ENCODE results near the gene RAB7B.
A peak's percentile ranks its signal among the peaks of the same experiment; 100 is the strongest.

The RAB7B gene

GRCh38 chr1:206012086-206012859, 9.1 kb upstream of the RAB7B start:
- no peak for DNase-seq
- H3K79me1 ChIP-seq (ENCODE audit: low read length) = no peaks in the 10 kb centered on the region
- H3K9ac ChIP-seq (ENCODE audit: low read length) = no peak overlapping the region
- H3K79me2 ChIP-seq (ENCODE audit: control insufficient read depth, insufficient read depth, low read length) = no peaks in the 10 kb centered on the region
- H2AK5ac ChIP-seq (ENCODE audit: low read length) = no peak overlapping the region
- no peak overlapping the region for H3K4ac ChIP-seq (ENCODE audit: low read depth, low read length)
- H3K18ac ChIP-seq (ENCODE audit: low read length) = no peak overlapping the region
- no peak overlapping the region for H3K27ac ChIP-seq (ENCODE audit: low read depth, low read length)
- no peak overlapping the region for H2BK120ac ChIP-seq (ENCODE audit: low read depth, low read length)
- no peak overlapping the region for H3K4me3 ChIP-seq (ENCODE audit: low read length)
- no peak overlapping the region for H2BK5ac ChIP-seq (ENCODE audit: low read length)
- H3K23ac ChIP-seq (ENCODE audit: low read length) = no peak overlapping the region
- no peaks in the 10 kb centered on the region for H3K36me3 ChIP-seq (ENCODE audit: control insufficient read depth, insufficient read depth, low read length)
- WGBS (ENCODE audit: extremely low coverage, insufficient coverage, low lambda C conversion rate) = no CpG with 5 or more reads among the region's 17 CpGs
- H2BK15ac ChIP-seq (replicated peaks; ENCODE audit: low read depth) = no peak overlapping the region
- no peaks in the 10 kb centered on the region for H3K4me1 ChIP-seq (ENCODE audit: control insufficient read depth, low read depth, low read length)
- H3K56ac ChIP-seq (ENCODE audit: low read length) = no peak overlapping the region
- H4K8ac ChIP-seq (ENCODE audit: low read depth, low read length) = no peak overlapping the region
- no peak overlapping the region for H3K4me2 ChIP-seq (ENCODE audit: low read length)
- no peak overlapping the region for H4K5ac ChIP-seq (ENCODE audit: low read length)
- no peaks in the 10 kb centered on the region for H3K27me3 ChIP-seq (ENCODE audit: insufficient read depth, low read length, poor library complexity)

GRCh38 chr1:206011057-206011456, 7.9 kb upstream of the RAB7B start:
- Histone ChIP-seq H2BK5ac (ENCODE audit: low read length) (no peak overlapping the region), H3K9ac (ENCODE audit: low read length) (no peak overlapping the region), H2BK120ac (ENCODE audit: low read depth, low read length) (no peak overlapping the region), H3K23ac (ENCODE audit: low read length) (no peak overlapping the region), H3K4me2 (ENCODE audit: low read length) (no peak overlapping the region), H3K18ac (ENCODE audit: low read length) (no peak overlapping the region), H3K4me1 (ENCODE audit: control insufficient read depth, low read depth, low read length) (no peaks in the 10 kb centered on the region), H3K4ac (ENCODE audit: low read depth, low read length) (no peak overlapping the region), H2AK5ac (ENCODE audit: low read length) (no peak overlapping the region), H3K27ac (ENCODE audit: low read depth, low read length) (no peak overlapping the region), H3K79me1 (ENCODE audit: low read length) (no peaks in the 10 kb centered on the region), H3K27me3 (ENCODE audit: insufficient read depth, low read length, poor library complexity) (no peaks in the 10 kb centered on the region), H4K8ac (ENCODE audit: low read depth, low read length) (no peak overlapping the region), H2BK15ac (replicated peaks; ENCODE audit: low read depth) (no peak overlapping the region), H3K56ac (ENCODE audit: low read length) (no peak overlapping the region), H4K5ac (ENCODE audit: low read length) (no peak overlapping the region), H3K4me3 (ENCODE audit: low read length) (no peak overlapping the region), H3K36me3 (ENCODE audit: control insufficient read depth, insufficient read depth, low read length) (no peaks in the 10 kb centered on the region), H3K79me2 (ENCODE audit: control insufficient read depth, insufficient read depth, low read length) (no peaks in the 10 kb centered on the region)
- WGBS (ENCODE audit: extremely low coverage, insufficient coverage, low lambda C conversion rate) = no CpG with 5 or more reads among the region's 8 CpGs
- no peak for DNase-seq

- peak overlapping the region; percentile 37 for H3K23ac ChIP-seq (ENCODE audit: low read length)
- H3K4me1 ChIP-seq (ENCODE audit: control insufficient read depth, low read depth, low read length) = no peaks in the 10 kb centered on the region
- H3K36me3 ChIP-seq (ENCODE audit: control insufficient read depth, insufficient read depth, low read length) = no peaks in the 10 kb centered on the region
- no peak overlapping the region for H3K4ac ChIP-seq (ENCODE audit: low read depth, low read length)
- H4K5ac ChIP-seq (ENCODE audit: low read length) = no peak overlapping the region
- no peak overlapping the region for H3K56ac ChIP-seq (ENCODE audit: low read length)
- no CpG with 5 or more reads among the region's 5 CpGs for WGBS (ENCODE audit: extremely low coverage, insufficient coverage, low lambda C conversion rate)
- no peak overlapping the region for H2BK5ac ChIP-seq (ENCODE audit: low read length)
- H3K4me3 ChIP-seq (ENCODE audit: low read length) = no peak overlapping the region
- H2BK15ac ChIP-seq (replicated peaks; ENCODE audit: low read depth) = no peak overlapping the region
- H4K8ac ChIP-seq (ENCODE audit: low read depth, low read length) = no peak overlapping the region
- no peak overlapping the region for H3K4me2 ChIP-seq (ENCODE audit: low read length)
- no peak overlapping the region for H2BK120ac ChIP-seq (ENCODE audit: low read depth, low read length)
- no peak overlapping the region for H3K9ac ChIP-seq (ENCODE audit: low read length)
- H2AK5ac ChIP-seq (ENCODE audit: low read length) = no peak overlapping the region
- no peaks in the 10 kb centered on the region for H3K79me1 ChIP-seq (ENCODE audit: low read length)
- no peaks in the 10 kb centered on the region for H3K79me2 ChIP-seq (ENCODE audit: control insufficient read depth, insufficient read depth, low read length)
- H3K18ac ChIP-seq (ENCODE audit: low read length) = no peak overlapping the region
- H3K27ac ChIP-seq (ENCODE audit: low read depth, low read length) = no peak overlapping the region
- no peaks in the 10 kb centered on the region for H3K27me3 ChIP-seq (ENCODE audit: insufficient read depth, low read length, poor library complexity)
- DNase-seq = no peak
These were observed 6.9 kb upstream of the RAB7B start for GRCh38 chr1:206010060-206010459.

- Histone ChIP-seq H3K56ac (ENCODE audit: low read length) (no peak overlapping the region), H4K5ac (ENCODE audit: low read length) (no peak overlapping the region), H3K27me3 (ENCODE audit: insufficient read depth, low read length, poor library complexity) (no peaks in the 10 kb centered on the region), H3K18ac (ENCODE audit: low read length) (no peak overlapping the region), H3K9ac (ENCODE audit: low read length) (no peak overlapping the region), H2BK5ac (ENCODE audit: low read length) (no peak overlapping the region), H2BK15ac (replicated peaks; ENCODE audit: low read depth) (no peak overlapping the region), H3K4ac (ENCODE audit: low read depth, low read length) (no peak overlapping the region), H2BK120ac (ENCODE audit: low read depth, low read length) (no peak overlapping the region), H4K8ac (ENCODE audit: low read depth, low read length) (no peak overlapping the region), H3K79me2 (ENCODE audit: control insufficient read depth, insufficient read depth, low read length) (no peaks in the 10 kb centered on the region), H3K23ac (ENCODE audit: low read length) (no peak overlapping the region), H3K4me3 (ENCODE audit: low read length) (no peak overlapping the region), H3K36me3 (ENCODE audit: control insufficient read depth, insufficient read depth, low read length) (no peaks in the 10 kb centered on the region), H3K4me2 (ENCODE audit: low read length) (no peak overlapping the region), H3K79me1 (ENCODE audit: low read length) (no peaks in the 10 kb centered on the region), H3K4me1 (ENCODE audit: control insufficient read depth, low read depth, low read length) (no peaks in the 10 kb centered on the region), H2AK5ac (ENCODE audit: low read length) (no peak overlapping the region), H3K27ac (ENCODE audit: low read depth, low read length) (no peak overlapping the region)
- no CpG with 5 or more reads among the region's 4 CpGs for WGBS (ENCODE audit: extremely low coverage, insufficient coverage, low lambda C conversion rate)
- DNase-seq = no peak
These were observed 3.8 kb upstream of the RAB7B start for GRCh38 chr1:206006946-206007345.

GRCh38 chr1:206005778-206006180, 2.6 kb upstream of the RAB7B start:
- Histone ChIP-seq H2BK120ac (ENCODE audit: low read depth, low read length) (no peak overlapping the region), H3K4me3 (ENCODE audit: low read length) (no peak overlapping the region), H3K79me1 (ENCODE audit: low read length) (no peaks in the 10 kb centered on the region), H2BK5ac (ENCODE audit: low read length) (no peak overlapping the region), H2BK15ac (replicated peaks; ENCODE audit: low read depth) (no peak overlapping the region), H3K18ac (ENCODE audit: low read length) (no peak overlapping the region), H3K27ac (ENCODE audit: low read depth, low read length) (no peak overlapping the region), H3K9ac (ENCODE audit: low read length) (no peak overlapping the region), H3K4ac (ENCODE audit: low read depth, low read length) (no peak overlapping the region), H3K27me3 (ENCODE audit: insufficient read depth, low read length, poor library complexity) (no peaks in the 10 kb centered on the region), H3K36me3 (ENCODE audit: control insufficient read depth, insufficient read depth, low read length) (no peaks in the 10 kb centered on the region), H4K8ac (ENCODE audit: low read depth, low read length) (no peak overlapping the region), H4K5ac (ENCODE audit: low read length) (no peak overlapping the region), H2AK5ac (ENCODE audit: low read length) (no peak overlapping the region), H3K23ac (ENCODE audit: low read length) (no peak overlapping the region), H3K56ac (ENCODE audit: low read length) (no peak overlapping the region), H3K4me2 (ENCODE audit: low read length) (no peak overlapping the region), H3K4me1 (ENCODE audit: control insufficient read depth, low read depth, low read length) (no peaks in the 10 kb centered on the region), H3K79me2 (ENCODE audit: control insufficient read depth, insufficient read depth, low read length) (no peaks in the 10 kb centered on the region)
- no peak for DNase-seq
- WGBS (ENCODE audit: extremely low coverage, insufficient coverage, low lambda C conversion rate) = no CpG with 5 or more reads among the region's 8 CpGs

GRCh38 chr1:206005234-206005633, 2.0 kb upstream of the RAB7B start:
- Histone ChIP-seq H3K79me1 (ENCODE audit: low read length) (no peaks in the 10 kb centered on the region), H2BK15ac (replicated peaks; ENCODE audit: low read depth) (no peak overlapping the region), H4K8ac (ENCODE audit: low read depth, low read length) (no peak overlapping the region), H3K79me2 (ENCODE audit: control insufficient read depth, insufficient read depth, low read length) (no peaks in the 10 kb centered on the region), H2AK5ac (ENCODE audit: low read length) (no peak overlapping the region), H3K27ac (ENCODE audit: low read depth, low read length) (no peak overlapping the region), H3K27me3 (ENCODE audit: insufficient read depth, low read length, poor library complexity) (no peaks in the 10 kb centered on the region), H3K56ac (ENCODE audit: low read length) (no peak overlapping the region), H2BK120ac (ENCODE audit: low read depth, low read length) (no peak overlapping the region), H3K23ac (ENCODE audit: low read length) (no peak overlapping the region), H3K18ac (ENCODE audit: low read length) (no peak overlapping the region), H4K5ac (ENCODE audit: low read length) (no peak overlapping the region), H3K4me3 (ENCODE audit: low read length) (no peak overlapping the region), H3K4me2 (ENCODE audit: low read length) (no peak overlapping the region), H3K9ac (ENCODE audit: low read length) (no peak overlapping the region), H3K4me1 (ENCODE audit: control insufficient read depth, low read depth, low read length) (no peaks in the 10 kb centered on the region), H2BK5ac (ENCODE audit: low read length) (no peak overlapping the region), H3K4ac (ENCODE audit: low read depth, low read length) (no peak overlapping the region), H3K36me3 (ENCODE audit: control insufficient read depth, insufficient read depth, low read length) (no peaks in the 10 kb centered on the region)
- no peak for DNase-seq
- no CpG with 5 or more reads among the region's 7 CpGs for WGBS (ENCODE audit: extremely low coverage, insufficient coverage, low lambda C conversion rate)

Measured in mesendoderm (in vitro differentiated cells).